HFF-Myc (cell line): ENCODE results near the gene COQ9.

ENCODE experiments used
- DNase-seq: peaks from one replicate; pipeline ENCODE4 v3.0.0-alpha.2; 2011; ENCODE audit warnings: low read depth; ENCODE audit errors: extremely low read depth
- H3K4me3 ChIP-seq: replicated peaks from 2 replicates; pipeline ENCODE4 v1.5.1; 2011; ENCODE audit warnings: low read depth, mild to moderate bottlenecking, control low read depth, low read length
- CTCF ChIP-seq: IDR thresholded peaks from 2 replicates; pipeline ENCODE4 v1.5.1; 2012; ENCODE audit warnings: mild to moderate bottlenecking, low read depth, low read length, control low read depth; ENCODE audit errors: missing control alignments

Gene COQ9

GRCh38 chr16:57407521-57408353 is 39.5 kb upstream of the COQ9 start:
- no peak overlapping the region for H3K4me3 ChIP-seq
- DNase-seq: no peak
- TF ChIP-seq CTCF: no peak

GRCh38 chr16:57409065-57409464 is 38.2 kb upstream of the COQ9 start:
- H3K4me3 ChIP-seq: no peak overlapping the region
- no peak for TF ChIP-seq CTCF
- no peak for DNase-seq

- no peak overlapping the region for H3K4me3 ChIP-seq
- DNase-seq: no peak
- TF ChIP-seq CTCF: no peak
These were observed 37.2 kb upstream of the COQ9 start for GRCh38 chr16:57409870-57410587.

GRCh38 chr16:57411362-57411976 is 35.8 kb upstream of the COQ9 start:
- TF ChIP-seq CTCF: no peak
- no peak overlapping the region for H3K4me3 ChIP-seq
- DNase-seq: no peak

- H3K4me3 ChIP-seq: no peak overlapping the region
- DNase-seq: no peak
- no peak for TF ChIP-seq CTCF
These were observed 34.7 kb upstream of the COQ9 start for GRCh38 chr16:57412584-57412983.

- no peak for TF ChIP-seq CTCF
- no peak for DNase-seq
- no peak overlapping the region for H3K4me3 ChIP-seq
These were observed 34.0 kb upstream of the COQ9 start for GRCh38 chr16:57413301-57413730.
